Epidermal melanocyte (primary cell): ENCODE measurements around the gene RPS29.
"Not testable (repeated sequence)": the region's sequence is repeated elsewhere in the genome, so short reads cannot be mapped to it uniquely, and the experiment has no call there.

Source experiments
- DNase-seq: peaks from one replicate; pipeline ENCODE4 v3.0.0; 2011; ENCODE audit warnings: low spot score; ENCODE audit not compliant: insufficient read length

RPS29 gene

GRCh38 chr14:49598485-49599300 is 12.5 kb upstream of the RPS29 start, which contains the start of gene LRR1:
Gene LRR1, plus strand, starts transcription at chr14:49598940. Its CDS starts 81 bp downstream, at chr14:49599021.
- peak; percentile 61 for DNase-seq

- DNase-seq: no peak
Measured at GRCh38 chr14:49598189-49598484, 12.0 kb upstream of the RPS29 start.

- no peak for DNase-seq
Measured at GRCh38 chr14:49594347-49595091, 8.3 kb upstream of the RPS29 start.

- no peak for DNase-seq
Measured at GRCh38 chr14:49593016-49593415, 6.8 kb upstream of the RPS29 start.

- DNase-seq: no peak
Measured at GRCh38 chr14:49589387-49589786, 3.2 kb upstream of the RPS29 start.

GRCh38 chr14:49586673-49587460 is 687 bp upstream of the RPS29 start:
- peak; percentile 54 for DNase-seq

- not testable (repeated sequence) for DNase-seq
Measured at GRCh38 chr14:49584981-49585640, 1.1 kb downstream of the RPS29 start.

GRCh38 chr14:49584058-49584457 is 2.1 kb downstream of the RPS29 start:
- DNase-seq: no peak

GRCh38 chr14:49583629-49584028 is 2.6 kb downstream of the RPS29 start:
- no peak for DNase-seq

GRCh38 chr14:49582113-49582977 is 3.8 kb downstream of the RPS29 start:
- DNase-seq: no peak

- DNase-seq: no peak
Measured at GRCh38 chr14:49581209-49582112, 4.7 kb downstream of the RPS29 start.

- DNase-seq: no peak
Measured at GRCh38 chr14:49579841-49580240, 6.3 kb downstream of the RPS29 start.

GRCh38 chr14:49578141-49578540 is 8.0 kb downstream of the RPS29 start:
- DNase-seq: no peak

GRCh38 chr14:49574038-49574437 is 12.1 kb downstream of the RPS29 start:
- DNase-seq: no peak

- DNase-seq: no peak
Measured at GRCh38 chr14:49569281-49569680, 16.9 kb downstream of the RPS29 start.

- DNase-seq: no peak
Measured at GRCh38 chr14:49566714-49567113, 19.5 kb downstream of the RPS29 start.

GRCh38 chr14:49559979-49560768 is 26.0 kb downstream of the RPS29 start:
- DNase-seq: no peak

- DNase-seq: no peak
Measured at GRCh38 chr14:49553892-49554291, 32.3 kb downstream of the RPS29 start.

- no peak for DNase-seq
Measured at GRCh38 chr14:49553106-49553505, 33.1 kb downstream of the RPS29 start.
